Thyroid gland (tissue), 4 donors: ENCODE results near the gene SEM1.

Experiments used
- POLR2A ChIP-seq, 2 donors: fragments of 450-650 bp; IDR thresholded peaks; one replicate each; pipeline ENCODE4 v1.6.1; 2017; ENCODE audit warnings: antibody characterized with exemption in 2 of 2, mild to moderate bottlenecking in 2 of 2, moderate library complexity in 1 of 2
- TF ChIP-seq, protein P1 (sequence below), 6 experiments: fragments of 200-600 bp in 3 of 6; fragments of 450-650 bp in 3 of 6; sonication (generic) in 3 of 6; IDR thresholded peaks; one replicate each; pipeline ENCODE4 v1.5.1; 2016 to 2019; ENCODE audit warnings: antibody characterized with exemption in 6 of 6, mild to moderate bottlenecking in 2 of 6, inconsistent platforms in 1 of 6, moderate library complexity in 1 of 6

DNA sequence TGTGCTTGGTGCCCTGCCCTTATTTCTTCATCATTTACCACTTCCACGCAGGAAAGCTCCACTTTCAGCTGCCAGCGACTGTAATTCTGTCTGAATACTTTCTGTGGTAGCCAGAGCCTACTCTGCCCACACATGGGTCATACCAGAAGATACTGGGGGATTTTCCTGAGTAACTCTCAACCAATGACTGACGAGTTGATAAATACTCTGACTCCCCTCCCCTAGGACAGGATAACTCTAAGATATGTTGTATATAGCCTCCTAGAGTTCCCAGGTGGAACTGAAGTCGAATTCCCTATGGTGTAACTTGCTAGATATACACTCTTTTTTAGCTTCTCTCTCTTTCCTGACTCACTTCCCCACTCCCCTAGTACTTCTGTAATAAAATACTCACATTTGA lies 29.8 kb downstream of the SEM1 start:
- TF ChIP-seq, protein P1, sequence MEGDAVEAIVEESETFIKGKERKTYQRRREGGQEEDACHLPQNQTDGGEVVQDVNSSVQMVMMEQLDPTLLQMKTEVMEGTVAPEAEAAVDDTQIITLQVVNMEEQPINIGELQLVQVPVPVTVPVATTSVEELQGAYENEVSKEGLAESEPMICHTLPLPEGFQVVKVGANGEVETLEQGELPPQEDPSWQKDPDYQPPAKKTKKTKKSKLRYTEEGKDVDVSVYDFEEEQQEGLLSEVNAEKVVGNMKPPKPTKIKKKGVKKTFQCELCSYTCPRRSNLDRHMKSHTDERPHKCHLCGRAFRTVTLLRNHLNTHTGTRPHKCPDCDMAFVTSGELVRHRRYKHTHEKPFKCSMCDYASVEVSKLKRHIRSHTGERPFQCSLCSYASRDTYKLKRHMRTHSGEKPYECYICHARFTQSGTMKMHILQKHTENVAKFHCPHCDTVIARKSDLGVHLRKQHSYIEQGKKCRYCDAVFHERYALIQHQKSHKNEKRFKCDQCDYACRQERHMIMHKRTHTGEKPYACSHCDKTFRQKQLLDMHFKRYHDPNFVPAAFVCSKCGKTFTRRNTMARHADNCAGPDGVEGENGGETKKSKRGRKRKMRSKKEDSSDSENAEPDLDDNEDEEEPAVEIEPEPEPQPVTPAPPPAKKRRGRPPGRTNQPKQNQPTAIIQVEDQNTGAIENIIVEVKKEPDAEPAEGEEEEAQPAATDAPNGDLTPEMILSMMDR (IDR thresholded peaks at IDR 0.05): no peak
- no peak for TF ChIP-seq POLR2A (IDR thresholded peaks at IDR 0.05)
